AG08396 (cell line): Measurements from ENCODE around the gene C10orf90.

ENCODE experiments used
- DNase-seq: peaks from one replicate; pipeline ENCODE4 v3.0.0; 2012; ENCODE audit warnings: low spot score, mixed read lengths

C10orf90 gene

DNA sequence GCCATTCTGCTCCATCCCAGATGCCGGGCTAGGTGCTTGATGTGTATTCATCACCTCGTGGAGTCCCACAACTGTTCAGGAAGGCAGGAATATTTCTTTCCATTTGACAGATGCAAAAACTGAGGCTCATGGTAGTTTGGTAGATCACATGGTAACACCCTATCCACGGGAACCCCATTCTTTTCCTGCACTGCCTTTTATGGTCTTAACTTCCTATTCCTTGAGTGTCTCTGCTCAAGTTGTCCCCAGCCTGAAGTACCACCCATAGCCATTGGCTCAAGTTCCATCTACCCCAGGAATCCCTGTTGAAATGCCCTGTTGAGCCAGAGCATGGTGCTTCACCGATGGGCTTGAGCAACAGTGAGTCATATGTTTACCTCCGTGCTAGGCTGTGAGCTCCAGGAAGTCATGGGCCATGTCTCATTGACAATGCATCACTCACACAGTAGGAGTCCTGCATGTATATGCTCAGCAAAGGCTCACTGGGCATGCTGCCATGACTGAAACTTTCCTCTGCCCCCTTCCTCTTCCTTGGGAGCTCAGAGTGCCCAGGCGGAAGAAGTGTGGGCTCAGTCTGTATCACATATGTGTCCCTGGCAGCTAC, 210.5 kb downstream of the C10orf90 start:
- DNase-seq: peak; percentile 84

DNA sequence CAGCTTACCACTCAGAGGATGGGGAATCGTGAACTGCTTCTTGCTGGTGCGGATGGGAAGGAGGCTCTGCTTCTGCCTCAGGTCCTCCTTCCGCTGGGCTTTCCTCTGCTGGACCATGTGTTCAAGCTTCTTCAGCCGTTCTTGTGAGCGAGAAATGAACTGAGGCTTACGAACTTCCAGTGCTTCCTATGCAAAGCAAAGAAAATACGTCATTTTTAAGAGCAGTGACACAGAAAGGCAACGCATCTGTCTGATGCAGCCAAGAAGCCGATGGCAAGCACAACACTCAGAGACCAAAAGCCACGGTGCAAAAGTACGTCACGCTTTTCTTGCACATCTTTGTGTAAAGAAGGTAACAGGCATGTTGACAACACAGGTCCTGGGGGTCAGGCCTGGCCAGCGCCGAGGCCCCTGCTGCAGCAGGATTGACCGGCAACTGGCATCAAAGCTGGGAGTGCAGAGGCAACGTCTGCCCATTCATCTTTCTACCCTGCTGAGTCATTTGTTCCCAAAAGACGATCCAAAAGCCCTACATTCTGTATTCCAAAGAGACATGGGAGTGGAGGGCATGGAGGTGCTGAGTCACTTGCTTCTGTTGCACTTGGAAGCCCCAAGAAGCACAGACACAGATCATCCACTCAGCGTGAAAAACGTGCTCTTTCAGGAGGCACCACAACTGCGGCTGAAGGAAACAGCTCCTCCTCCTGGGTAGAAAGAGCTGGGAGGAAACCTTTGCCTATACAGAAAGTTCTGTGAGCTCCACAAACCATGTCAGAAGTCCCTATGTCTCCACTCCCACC, 211.3 kb downstream of the C10orf90 start:
- peak; percentile 39 for DNase-seq

DNA sequence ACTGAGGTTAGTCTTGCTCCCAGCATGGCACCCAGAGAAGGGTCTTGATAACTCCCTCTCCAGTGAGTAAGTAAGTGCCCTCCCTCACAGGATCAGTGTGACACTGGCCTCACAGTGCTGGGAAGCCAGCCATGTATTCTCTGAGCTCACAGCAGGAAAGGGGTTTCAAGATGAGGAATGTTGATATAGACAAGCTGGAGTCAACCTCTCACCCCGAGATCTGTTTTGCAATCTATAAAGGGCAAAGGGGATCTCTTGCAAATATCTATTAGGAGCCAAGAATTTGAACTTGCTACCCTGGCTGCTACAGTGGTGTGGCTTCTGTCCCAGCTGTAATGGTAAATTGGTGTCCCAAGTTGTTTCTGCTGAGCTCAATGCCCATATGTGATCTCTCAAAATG, 212.0 kb downstream of the C10orf90 start:
- peak; percentile 21 for DNase-seq

DNA sequence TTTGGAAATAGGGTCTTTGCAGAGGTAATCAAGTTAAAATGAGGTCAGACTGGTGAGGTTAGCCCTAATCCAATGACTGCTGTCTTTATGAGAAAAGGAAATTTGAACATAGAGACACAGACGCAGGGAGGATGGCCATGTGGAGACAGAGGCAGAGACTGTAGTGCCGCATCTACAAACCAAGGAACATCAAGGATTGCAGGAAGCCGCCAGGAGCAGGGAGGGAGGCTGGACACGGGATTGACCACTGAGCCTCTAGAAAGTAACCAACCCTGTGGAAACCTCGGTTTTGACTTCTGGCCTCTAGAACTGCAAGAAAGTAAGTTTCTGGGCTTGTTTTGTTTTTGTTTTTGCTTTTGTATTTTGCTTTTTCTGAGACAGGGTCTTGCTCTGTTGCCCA, 213.9 kb downstream of the C10orf90 start:
- DNase-seq: no peak

DNA sequence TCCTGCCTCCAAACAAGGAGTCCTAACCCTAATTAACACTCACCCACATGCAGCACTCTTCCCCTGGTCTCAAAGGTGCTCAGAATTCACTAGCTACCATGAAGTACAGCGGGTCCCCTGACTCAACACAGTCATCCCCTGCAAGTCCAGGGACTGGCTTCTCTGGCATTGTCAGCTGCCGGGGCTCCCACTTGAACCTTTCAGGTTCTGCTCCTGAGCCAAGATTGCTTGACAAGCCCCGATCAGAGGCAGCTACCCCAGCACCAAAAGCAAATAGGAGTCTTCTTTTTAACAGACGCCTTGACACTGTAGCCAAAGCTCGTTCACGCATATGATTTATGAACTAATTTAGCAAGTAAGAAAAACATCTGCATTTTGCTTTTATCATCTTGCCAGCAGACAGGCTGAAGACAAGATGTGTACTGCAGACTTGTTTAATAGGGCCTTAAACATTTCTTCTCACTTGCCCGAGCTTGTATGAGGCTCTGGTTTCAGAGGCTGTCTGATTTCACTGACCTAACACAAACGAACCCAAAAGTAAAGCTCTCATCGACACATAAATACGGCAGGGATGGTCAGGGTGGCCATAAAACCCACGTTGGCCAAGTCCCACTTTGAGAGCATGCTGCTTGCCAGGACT, 214.6 kb downstream of the C10orf90 start:
- DNase-seq: no peak

DNA sequence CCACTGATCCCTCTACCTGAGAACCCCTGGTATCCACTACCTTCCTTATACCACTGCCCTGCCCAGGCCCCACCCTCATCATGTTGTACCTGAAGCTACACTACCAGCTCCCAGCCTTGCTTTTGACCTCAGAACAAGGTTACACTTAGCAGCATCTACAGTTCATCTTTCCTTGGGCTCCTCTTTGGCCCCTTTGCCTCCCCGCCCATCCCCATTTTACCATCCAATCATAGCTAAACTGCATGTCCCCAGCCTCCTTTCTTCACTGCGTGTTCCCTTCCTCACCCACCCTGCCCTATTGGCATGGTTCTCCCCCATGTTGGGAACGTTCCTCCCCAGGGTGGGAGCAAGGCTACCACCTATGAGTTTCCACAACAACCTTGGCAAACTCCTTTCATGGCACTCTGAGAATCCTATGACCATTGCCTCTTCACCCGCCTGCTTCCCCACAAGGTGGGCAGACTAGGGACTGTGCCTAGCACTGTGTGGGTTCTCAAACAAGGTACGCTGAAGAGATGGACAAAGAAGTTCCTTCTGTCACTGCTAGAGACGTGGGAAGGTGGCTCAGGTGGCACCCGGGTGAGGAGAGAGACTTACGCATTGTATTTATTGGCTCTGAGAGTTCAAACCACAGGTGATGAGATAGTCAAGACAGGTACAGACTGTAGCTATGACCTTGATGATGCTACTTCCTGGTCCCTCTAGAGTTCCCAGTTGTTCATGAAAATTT, 215.3 kb downstream of the C10orf90 start:
- no peak for DNase-seq

DNA sequence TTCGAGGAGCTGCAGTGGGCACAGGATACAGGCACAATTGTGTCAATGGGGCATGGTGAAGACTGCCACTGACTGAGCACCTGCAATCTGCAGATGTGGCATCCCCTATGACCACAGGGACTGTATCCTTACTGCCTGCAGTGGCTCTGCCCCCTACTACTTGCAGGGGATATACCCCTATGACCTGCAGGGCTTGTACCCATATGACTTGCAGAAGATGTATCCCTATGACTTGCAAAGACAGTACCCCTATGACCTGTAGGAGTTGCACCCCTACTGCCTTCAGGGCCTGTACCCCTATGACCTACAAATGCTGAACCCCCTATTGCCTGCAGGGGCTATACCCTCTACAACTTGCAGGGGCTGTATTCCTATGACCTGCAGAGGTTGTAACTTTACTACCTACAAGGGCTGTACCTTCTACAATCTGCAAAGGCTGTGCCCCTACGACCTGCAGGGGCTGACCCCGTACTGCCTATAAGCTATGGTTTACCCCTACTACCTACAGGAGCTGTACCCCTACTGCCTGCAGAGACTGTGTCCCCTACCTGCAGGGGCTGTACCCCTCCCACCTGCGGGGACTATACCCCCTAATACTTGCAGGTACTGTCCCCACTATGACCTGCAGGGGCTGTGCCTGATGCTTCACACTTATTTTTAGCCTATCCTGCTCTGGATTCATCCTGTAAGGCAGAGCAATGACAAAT, 216.3 kb downstream of the C10orf90 start:
- DNase-seq: no peak

DNA sequence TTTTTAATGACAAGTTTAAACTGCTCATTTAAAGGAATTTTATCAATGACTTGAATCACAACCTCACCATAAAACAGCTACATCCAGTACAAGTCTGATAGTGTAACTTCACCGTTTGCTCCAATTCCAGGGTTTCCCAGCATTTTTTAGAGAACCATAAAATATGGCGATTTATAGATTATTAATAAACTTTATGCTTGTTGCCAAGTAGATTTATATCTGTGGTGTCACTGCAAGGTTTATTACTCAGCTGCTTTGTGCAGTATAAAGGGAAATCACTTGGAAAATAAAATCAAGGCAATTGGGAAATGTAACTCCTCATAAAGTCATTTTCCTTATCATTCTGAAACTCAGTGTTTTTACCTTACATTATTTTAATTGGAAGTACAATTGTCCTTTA, 218.2 kb downstream of the C10orf90 start:
- no peak for DNase-seq

DNA sequence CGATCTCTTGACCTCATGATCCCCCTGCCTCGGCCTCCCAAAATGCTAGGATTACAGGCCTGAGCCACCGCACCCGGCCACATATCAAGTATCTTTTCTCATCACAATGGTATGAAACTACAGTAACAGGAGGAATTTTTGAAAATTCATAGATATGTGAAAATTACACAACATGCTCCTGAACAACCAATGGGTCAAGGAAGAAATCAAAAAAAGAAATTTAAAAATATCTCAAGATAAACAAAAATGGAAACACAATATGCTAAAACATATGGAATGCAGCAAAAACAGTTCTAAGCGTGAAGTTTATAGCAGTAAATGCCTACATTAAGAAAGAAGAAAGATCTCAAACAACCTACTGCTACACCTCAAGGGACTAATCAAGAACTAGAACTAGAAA, 222.4 kb downstream of the C10orf90 start:
- no peak for DNase-seq

DNA sequence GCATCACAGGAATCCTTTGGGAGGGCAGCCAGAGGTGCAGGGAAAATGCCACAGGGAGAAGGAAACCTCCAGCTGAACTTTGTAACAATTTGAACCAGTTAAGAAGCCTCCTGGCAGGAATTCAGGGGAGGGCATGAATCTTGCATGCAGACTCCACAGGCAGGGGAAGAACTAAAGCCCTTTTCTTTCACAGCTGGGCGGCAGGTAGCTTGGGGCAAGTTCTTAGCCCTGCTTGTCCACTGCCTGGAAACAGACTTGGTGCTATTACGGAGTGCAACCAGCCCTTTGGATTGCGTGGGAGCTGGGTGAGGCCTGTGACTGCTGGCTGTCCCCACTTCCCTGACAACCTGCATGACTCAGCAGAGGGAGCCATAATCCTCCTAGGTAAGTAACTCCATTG, 230.6 kb downstream of the C10orf90 start:
- no peak for DNase-seq

DNA sequence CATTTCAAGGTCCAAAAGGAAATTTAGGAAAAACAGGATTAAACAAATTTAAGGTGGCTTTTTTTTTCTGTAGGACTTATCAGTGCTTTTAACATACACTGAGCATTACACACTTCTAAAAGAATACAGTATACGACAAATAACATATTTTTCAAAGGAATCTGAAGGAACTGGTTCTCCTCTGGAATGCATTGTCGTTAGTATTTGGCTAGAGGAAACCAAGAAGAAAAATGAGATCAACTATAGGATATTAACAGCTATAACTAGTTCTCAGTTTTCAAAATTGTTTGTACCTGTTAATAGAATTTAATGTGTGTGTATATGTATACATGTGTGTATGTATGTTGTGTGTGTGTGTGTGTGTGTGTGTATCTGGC, 232.1 kb downstream of the C10orf90 start:
- DNase-seq: no peak

DNA sequence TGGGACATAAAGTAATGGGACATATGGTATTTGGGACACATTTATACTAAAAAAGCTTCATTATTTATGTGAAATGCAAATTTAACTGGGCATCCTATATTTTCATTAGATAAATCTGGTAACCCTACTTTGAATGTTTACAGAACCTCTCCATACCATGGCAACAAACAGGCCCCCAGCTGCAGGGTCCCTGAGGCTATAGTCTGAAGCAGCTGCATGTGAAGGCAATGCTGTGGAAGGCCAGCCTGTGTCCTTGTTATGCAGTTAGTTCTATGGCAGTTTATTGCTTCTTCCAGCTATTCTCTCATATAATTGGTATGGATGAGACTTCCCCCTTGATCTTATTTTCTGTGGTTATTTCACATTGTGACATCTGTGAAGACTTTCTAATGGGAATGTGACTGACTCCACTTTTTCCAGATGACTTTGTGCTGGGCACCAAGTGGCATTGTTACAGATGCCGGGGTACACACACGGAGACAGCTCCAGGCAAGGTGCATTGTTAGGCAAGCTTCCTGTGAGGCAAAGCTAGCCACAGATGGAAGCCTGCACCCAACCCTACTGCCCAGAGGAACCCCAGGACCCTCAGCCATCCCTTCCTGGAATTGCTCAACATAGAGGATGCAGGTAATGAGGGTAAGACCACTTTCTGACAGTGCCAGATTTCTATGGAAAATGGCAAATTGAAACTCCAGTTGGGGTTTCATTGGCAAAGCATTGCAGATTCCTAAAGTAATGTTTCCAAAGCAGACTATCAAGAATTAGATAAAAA, 232.7 kb downstream of the C10orf90 start:
- no peak for DNase-seq

DNA sequence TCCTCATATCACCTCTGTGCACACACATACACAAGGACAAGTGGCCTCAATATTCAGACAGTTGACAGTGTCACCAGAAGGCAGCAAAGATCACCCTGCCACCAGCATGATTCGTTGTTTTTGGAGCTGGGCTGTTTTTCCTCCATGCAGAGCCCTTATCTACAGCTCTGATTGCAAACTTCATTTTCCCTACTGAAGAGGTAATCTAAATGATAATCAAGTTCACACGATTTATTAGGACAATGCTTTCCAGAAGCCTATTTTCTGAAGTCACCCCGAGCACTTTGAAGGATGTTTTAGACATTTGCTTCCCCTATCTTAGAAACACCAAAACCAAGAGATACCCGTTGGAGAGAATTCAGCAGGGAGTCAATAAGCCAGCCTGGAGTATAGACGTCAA, 236.3 kb downstream of the C10orf90 start:
- no peak for DNase-seq

DNA sequence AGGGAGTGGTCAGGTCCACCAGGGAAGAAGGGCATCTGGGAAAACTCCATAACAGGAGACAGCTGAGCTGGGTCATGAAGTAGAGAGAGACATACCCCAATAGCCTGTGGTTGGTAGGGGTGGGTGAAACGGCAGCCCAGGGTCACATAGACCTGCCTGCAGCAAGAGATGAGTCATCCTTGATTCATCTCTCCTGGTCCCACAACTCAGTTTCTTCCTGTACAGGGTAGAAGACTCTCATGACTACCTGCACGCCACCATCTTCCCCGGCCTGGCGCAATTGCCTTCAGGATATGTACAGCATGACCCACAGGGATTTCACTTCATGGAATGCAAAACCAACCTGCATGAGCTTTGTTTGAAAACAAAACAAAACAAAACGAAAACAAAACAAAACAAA, 237.1 kb downstream of the C10orf90 start:
- DNase-seq: no peak

DNA sequence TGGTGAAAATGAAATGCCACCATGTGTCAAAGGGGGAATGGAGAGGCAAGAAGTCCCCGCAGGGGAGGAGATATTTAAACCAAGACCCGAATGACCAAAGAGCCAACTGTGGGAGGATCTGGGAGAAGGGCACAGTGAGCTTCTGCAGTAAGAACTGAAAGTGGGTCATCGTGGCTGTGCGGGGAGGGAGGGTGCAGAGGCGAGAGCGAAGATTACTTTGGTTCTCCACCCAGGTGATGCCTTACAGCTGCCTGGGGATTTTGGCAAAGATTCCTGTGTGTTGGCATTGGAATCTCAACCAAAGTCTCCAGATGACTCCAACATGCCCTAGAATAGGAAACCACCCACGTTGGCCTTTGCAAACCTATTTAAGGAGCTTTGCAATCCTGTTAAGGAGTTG, 238.0 kb downstream of the C10orf90 start:
- no peak for DNase-seq

DNA sequence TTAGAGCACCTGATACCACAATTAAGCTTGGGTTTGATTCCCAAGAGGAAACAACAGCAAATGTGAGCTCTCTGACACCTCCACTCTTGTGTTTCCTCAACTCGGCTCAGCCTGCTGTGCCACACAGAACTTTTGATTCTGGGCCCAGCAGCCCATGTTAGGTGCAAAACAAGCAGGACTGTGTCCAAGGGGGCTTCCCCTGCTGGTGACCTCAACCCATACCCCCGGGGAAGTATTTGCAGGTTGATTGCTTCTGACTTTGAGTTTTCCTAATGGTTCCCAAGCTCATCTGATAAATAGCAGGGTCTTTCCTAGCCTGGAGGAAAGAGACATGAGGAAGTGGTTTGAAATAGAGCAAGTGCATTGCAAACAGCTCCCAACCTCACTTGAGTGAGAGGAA, 238.7 kb downstream of the C10orf90 start:
- no peak for DNase-seq

DNA sequence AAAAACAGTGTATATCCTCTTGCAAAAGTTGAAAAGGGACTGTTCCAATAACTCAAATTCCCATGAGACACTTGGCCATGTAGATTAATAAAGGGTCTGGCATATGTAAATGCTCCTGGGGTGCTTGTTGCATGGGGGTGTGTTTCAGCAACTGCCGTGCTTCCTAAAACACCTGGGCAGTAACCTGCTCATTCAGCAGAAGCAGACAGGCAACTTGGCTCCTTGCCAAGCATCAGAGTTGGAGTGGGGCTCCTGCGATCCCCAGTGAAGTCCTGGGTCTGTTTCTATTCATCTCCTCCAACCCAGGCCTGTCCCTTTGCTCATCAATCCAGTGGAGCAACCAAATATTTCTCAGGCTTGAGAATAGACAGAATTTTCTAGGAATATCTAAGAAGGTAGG, 240.0 kb downstream of the C10orf90 start:
- no peak for DNase-seq

DNA sequence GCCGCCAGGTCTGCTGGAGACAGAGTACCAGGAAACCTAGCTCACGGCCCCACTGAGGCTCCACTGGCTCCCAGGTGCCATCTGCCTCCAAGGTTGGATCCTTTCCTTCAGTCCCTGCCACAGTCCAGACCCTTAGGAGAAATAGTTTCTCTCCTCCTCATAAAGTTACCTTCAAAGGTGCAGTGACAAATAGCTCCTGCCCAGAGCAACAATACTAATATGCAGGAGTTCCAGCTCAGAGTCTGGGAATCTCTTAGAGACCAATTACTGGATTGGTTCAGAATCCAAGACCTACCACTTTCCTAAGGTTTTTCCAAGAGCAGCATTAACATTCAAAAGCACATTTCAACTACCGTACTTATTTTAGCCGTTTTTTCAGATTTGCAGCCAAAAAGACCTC, 241.2 kb downstream of the C10orf90 start:
- no peak for DNase-seq

DNA sequence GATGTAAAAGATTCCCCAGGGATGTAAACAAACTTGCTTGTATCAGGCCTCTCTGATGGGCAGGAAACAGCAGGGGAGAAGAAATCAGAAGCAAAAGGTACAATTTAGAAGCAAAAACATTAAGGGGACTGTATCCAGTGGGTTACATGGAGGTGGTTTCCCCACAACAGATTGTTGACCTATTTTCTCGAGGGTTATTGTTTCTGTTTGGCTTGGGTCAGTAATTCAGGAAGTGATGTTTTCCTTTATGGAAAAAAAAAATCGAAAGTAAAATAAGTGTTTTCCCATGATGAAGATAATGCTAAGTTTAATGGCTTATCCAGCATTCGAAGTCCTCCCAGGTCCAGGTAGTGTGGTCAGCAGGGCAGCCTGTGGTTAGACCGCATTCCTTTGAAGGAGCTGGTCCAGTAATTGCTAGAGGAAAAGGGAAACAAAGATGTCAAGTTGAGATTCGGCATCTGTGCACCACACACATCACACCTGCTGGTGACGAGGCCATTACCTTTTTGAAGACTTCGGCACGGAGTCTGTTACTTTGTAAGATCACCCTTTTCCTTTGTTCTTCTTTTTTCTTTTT, 244.9 kb downstream of the C10orf90 start:
- DNase-seq: no peak

DNA sequence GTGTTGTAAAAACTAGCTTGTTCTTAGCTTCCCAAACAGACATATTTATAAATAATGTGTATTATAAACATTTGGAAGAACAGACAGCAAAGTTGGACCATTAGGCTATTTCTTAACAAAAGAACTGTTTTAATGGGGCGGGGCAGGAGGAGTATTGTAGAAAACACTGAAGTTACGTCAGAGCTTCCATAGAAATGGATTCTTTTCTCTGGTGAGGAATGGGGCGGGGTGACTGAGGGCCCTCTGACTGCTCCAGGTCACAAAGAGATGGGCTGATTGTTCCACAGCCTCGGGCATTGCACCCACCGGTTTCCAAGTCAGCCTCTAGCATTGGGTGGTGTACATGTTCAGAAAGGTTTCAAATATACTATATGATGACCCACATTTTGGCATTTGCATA, 245.5 kb downstream of the C10orf90 start:
- DNase-seq: no peak
